Measurements from ENCODE around the gene CELF4. TPM values are rescaled to one million over a fixed set of nuclear protein-coding genes. Genes with fewer than 3 reads are reported as not detected.

The CELF4 gene
- total and polyA plus RNA-seq, 2 of the 4 experiments (the other 2 are of a cell fraction), result not detected

- Histone ChIP-seq H3K27me3 (ENCODE audit: control insufficient read depth, insufficient read depth, low read length) (peaks cover 25% of the 10 kb centered on the region), H2BK15ac (ENCODE audit: low read depth, low read length) (no peak overlapping the region), H4K20me1 (ENCODE audit: insufficient read depth, low read length) (no peaks in the 10 kb centered on the region), H3K14ac (replicated peaks; ENCODE audit: low read depth, low read length) (no peak overlapping the region), H2AFZ (replicated peaks; ENCODE audit: low read length, poor library complexity) (no peak overlapping the region), H3K23ac (ENCODE audit: low read depth, low read length) (no peak overlapping the region), H2AK5ac (ENCODE audit: low read depth, low read length) (no peak overlapping the region), H3K9me3 (ENCODE audit: control insufficient read depth, insufficient read depth, low read length) (no peaks in the 10 kb centered on the region), H3K36me3 (ENCODE audit: control insufficient read depth, insufficient read depth, low read length) (no peaks in the 10 kb centered on the region), H2BK120ac (ENCODE audit: low read depth, low read length) (no peak overlapping the region), H3K4me1 (ENCODE audit: control insufficient read depth, insufficient read depth, low read length) (no peaks in the 10 kb centered on the region), H3K18ac (ENCODE audit: low read depth, low read length) (no peak overlapping the region), H2BK20ac (ENCODE audit: low read depth, low read length) (no peak overlapping the region), H3K4ac (ENCODE audit: low read depth, low read length) (no peak overlapping the region), H3K4me3 (ENCODE audit: insufficient read depth, low read depth, low read length) (no peak overlapping the region), H3K9me1 (ENCODE audit: insufficient read depth, low read length) (no peaks in the 10 kb centered on the region), H3K4me2 (ENCODE audit: low read depth, low read length) (no peak overlapping the region), H4K91ac (ENCODE audit: insufficient read depth, low read depth, low read length) (no peak overlapping the region), H2AK9ac (replicated peaks; ENCODE audit: low read depth, low read length, poor library complexity) (no peak overlapping the region), H4K8ac (ENCODE audit: low read depth in 2 of 2, low read length in 2 of 2) (no peak overlapping the region), H3K9ac (ENCODE audit: low read depth, low read length) (no peak overlapping the region), H4K5ac (ENCODE audit: low read depth, low read length) (no peak overlapping the region), H3K27ac (ENCODE audit: insufficient read depth, low read length) (no peak overlapping the region), H2BK5ac (ENCODE audit: low read depth, low read length, poor library complexity, severe bottlenecking) (no peak overlapping the region), H3K56ac (ENCODE audit: extremely low read depth, insufficient read depth, low read length) (no peak overlapping the region), H3K79me1 (ENCODE audit: low read depth in 1 of 2, low read length in 2 of 2) (no peaks in the 10 kb centered on the region)
- dilution Hi-C loops (cut with HindIII; ENCODE audit: low sequenced_read_pairs, unreplicated experiment) (no loop called here), in situ Hi-C loops (cut with MboI; ENCODE audit: low sequenced_read_pairs) (loop anchor here (25.0 kb wide), 1 partner anchor 545 kb away; no protein-coding TSS in a partner anchor), intact Hi-C loops (cut with micrococcal nuclease) (no loop called here)
- no peak for ATAC-seq (ENCODE audit: low read depth)
- CTCF ChIA-PET, result no interaction called here
- TF ChIP-seq BHLHE40 (IDR thresholded peaks at IDR 0.05; ENCODE audit: low read depth, low read length), result no peak
- WGBS, 2 experiments (ENCODE audit: extremely low coverage in 2 of 2, insufficient read length in 1 of 2), result 0% methylated on average over 2 of the region's 3 CpGs; no CpG with 5 or more reads in 1 of the 2 experiments
- BruUV-seq (replicated peaks), result no TSS peak
- POLR2A ChIA-PET (ENCODE audit: unreplicated experiment), result no interaction called here
- no peak for DNase-seq
Measured at GRCh38 chr18:37482002-37482401, 83.6 kb downstream of the CELF4 start.
